HG03175 (cell line): ENCODE measurements around the gene CXCR4.
A peak's percentile ranks its signal among the peaks of the same experiment; 100 is the strongest.

Experiments used
- ATAC-seq: cut with Tn5 transposase; IDR thresholded peaks from one replicate; pipeline ENCODE4 v1.9.1; 2021; ENCODE audit warnings: mild to moderate bottlenecking, moderate library complexity; ENCODE audit not compliant: unreplicated experiment

Gene CXCR4

DNA sequence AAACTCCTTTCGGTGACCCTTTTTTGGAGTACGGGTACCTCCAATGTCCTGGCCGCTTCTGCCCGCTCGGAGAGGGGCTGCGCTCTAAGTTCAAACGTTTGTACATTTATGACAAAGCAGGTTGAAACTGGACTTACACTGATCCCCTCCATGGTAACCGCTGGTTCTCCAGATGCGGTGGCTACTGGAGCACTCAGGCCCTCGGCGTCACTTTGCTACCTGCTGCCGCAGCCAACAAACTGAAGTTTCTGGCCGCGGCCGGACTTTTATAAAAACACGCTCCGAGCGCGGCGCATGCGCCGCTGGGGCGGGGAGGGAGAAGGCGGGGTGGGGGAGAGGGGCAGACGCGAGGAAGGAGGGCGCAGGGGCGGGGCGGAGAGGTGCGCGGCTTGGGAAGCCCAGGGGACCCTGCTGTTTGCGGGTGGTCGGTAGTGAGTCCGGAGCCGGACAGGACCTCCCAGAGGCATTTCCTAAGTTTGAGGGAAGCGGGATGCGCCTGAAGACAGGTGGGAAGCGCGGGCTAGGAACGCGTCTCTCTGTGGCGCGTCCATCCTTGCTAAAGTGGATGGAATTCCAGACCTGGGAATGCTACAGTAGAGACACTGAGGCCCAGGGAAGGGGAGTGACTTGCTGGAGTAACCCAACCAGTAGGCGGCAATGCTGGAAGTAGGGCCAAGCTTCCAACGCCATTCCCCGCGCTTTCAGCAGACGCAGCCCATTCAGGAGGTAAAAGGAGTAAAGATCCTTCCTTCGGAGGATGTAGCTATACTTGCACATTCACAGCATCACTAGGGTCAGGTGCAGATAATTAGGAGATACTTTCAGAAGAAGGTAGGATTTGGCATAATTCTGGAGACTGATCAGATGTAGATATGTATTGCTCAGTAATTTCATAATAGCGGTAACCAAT, at the start of gene CXCR4:
Gene CXCR4, minus strand, starts transcription at position 241 of the 910 bp plus-strand sequence. Its CDS starts 89 bp downstream, at position 152.
- peak; percentile 26 for ATAC-seq

DNA sequence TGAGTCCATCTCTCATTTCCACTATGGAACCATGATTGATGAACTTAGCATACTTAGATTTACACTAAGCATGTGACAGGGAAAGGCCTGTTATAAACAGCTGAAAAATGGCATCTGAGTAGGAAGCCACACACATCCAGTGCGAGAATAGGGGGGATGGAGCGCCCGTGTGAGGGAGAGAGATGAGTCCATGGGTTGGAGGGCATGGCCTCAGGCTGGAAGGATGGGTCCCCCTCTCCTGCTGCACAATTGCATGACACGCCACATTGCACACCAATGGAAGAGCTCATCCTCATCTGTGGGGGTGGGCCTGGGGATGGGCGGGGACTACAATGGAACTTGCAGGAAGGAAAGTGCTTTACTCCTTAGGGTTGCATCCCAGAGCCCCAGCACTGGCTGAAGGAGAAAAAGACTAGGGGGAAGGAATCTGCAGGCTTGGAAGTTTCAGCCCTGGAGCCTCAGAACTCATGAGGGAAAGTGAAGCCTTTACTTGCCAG, 46.4 kb upstream of the CXCR4 start:
- ATAC-seq, result no peak

DNA sequence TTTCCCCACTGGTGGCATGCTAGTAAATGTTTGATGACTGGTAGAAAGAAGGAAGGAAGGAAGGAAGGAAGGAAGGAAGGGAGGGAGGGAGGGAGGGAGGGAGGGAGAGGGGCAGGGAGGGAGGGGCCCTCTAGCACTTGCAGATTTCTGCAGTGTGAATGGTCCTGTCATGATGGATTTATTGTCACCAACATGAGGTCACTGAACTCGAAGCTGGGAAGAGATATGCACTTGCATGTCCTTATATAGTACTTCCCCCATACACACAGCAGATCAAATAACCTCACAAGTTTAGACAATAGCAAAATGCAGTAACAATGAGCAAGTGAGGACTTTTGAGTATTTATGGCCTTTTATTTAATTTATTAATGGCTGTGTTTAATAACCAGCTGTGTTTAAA, 44.5 kb upstream of the CXCR4 start:
- no peak for ATAC-seq

- ATAC-seq, result no peak
Observed at GRCh38 chr2:136156411-136156810, 38.5 kb upstream of the CXCR4 start.

DNA sequence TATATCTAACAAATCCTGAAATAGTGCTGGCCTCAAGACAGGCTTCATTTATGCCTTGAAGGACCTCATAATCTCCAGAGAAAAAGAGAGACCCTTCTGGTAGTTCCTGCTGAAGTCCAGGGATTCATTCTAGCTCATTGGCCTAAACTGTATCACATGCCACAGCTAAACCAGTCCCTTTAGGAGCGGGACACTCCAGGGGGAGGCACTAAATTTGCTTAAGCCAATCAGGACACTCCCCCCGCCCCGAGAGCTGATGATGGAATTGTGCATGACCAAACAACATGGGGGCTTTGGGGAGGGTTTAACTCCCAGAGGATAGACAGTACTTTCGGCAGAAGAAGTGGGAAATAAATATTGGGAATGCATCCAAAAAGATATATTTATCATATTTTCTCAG, 36.4 kb upstream of the CXCR4 start:
- ATAC-seq, result no peak

- ATAC-seq, result no peak
Observed at GRCh38 chr2:136151021-136151971, 33.3 kb upstream of the CXCR4 start.

- ATAC-seq, result no peak
Observed at GRCh38 chr2:136149011-136149410, 31.1 kb upstream of the CXCR4 start.

GRCh38 chr2:136146564-136146963, 28.6 kb upstream of the CXCR4 start:
- no peak for ATAC-seq

DNA sequence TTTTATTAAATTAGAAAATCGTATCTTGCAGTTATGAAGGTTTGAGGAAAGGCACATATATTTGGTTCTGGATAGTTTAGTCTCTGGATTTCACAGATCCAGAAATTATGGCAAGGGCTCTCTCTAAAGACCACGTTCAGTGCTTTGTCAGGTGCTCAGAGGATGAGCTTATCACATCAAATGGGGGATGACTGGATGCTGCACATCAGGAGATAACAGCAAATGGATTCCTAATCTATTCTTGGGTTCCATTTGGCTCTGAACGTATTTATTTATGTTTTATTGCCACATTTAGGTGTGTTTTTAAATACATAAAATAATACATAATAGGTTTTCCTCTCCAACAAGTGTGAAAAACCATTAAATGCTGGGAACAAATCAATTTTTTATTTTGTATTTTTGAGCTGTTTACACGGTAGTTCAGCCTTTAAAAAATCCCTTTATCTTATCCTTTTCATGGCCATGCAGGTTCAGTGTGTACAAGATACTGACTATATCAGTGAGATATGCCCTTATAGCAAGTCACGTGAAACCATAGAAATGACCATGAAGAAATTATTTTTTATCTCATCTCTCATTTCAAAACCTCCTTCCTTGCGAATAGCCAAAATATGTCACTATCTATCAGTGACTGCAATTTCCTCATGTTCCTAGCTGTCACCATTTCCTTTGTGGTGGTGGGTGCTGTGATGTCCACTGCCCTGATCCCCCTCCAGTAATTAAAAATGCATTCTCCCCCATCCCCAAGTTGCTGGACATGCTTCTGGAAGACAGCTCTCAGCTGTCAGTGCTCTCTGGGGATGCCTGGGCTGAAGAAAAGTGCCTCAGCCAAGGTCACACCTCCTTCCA, 25.9 kb upstream of the CXCR4 start:
- ATAC-seq, result no peak

- ATAC-seq, result no peak
Observed at GRCh38 chr2:136141510-136142149, 23.7 kb upstream of the CXCR4 start.

GRCh38 chr2:136139631-136140030, 21.7 kb upstream of the CXCR4 start:
- no peak for ATAC-seq

DNA sequence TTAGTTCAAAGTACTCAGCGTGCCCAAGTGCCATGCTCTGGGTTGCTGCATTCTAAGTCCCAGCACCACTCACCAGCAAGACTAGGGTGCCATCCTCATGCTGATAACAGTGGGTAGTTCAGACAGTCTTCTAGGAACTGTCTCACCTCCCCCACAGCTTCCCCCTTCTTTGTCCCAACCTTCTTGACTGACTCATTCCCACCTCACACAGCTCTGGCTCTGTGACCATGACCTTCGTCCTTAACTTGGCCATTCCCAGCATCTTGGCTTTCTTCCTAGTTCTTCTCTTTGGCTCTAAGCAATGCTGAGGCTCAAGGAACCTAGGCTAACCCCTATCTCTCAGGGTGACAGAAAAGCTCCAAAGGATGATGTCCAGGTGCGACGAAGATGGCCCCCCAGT, 20.0 kb upstream of the CXCR4 start:
- no peak for ATAC-seq

DNA sequence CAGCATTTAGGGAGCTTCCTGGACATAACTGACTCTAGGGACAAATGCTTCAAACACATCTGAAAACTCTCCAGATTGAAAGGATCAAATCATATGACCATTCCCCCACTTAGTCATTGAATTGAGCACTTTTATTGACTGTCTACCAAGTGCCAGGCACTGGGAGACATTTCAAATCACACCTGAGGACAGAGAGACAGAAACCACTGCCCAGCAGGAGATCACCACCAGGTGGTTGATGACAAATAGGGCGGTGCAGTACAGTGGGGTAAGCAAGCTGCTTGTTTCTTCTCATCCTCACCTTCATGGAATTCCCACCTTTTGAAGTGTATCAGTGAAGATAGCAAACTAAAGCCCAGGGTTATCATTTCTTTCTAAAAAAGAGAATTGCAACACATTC, 19.0 kb upstream of the CXCR4 start:
- no peak for ATAC-seq

- peak; percentile 60 for ATAC-seq
Observed at GRCh38 chr2:136135921-136136906, 18.3 kb upstream of the CXCR4 start.

- no peak for ATAC-seq
Observed at GRCh38 chr2:136135462-136135861, 17.5 kb upstream of the CXCR4 start.

GRCh38 chr2:136134126-136134525, 16.2 kb upstream of the CXCR4 start:
- ATAC-seq, result no peak

GRCh38 chr2:136133586-136133985, 15.6 kb upstream of the CXCR4 start:
- no peak for ATAC-seq

DNA sequence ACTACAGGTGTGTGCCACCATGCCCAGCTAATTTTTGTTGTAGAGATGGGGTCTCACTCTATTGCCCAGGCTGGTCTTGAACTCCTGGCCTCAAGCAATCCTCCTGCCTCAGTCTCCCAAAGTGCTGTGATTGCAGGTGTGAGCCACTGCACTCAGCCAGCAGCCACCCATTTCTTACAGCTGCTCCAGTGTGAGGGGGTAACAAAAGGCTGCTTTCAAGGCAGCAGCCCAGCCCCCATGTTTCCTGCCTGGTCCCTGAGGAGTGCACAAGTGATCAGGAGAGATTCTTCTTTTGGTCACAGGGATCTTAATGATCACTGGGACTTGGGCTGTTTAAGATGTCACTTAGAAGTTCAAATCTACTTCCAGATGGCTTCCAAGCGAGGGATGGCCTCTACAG, 15.2 kb upstream of the CXCR4 start:
- no peak for ATAC-seq

GRCh38 chr2:136132825-136133155, 14.8 kb upstream of the CXCR4 start:
- ATAC-seq, result no peak
